Liver (tissue), 9 donors: ENCODE data around the gene ACO2. TPM values are rescaled to one million over a fixed set of nuclear protein-coding genes. Genes with fewer than 3 reads are reported as not detected.

Experiments
- DNase-seq: peaks from one replicate; pipeline ENCODE4 v3.0.0-alpha.2; 2017; ENCODE audit warnings: low spot score
- H3K27ac ChIP-seq, 2 donors: one replicate each; pipeline ENCODE4 v1.7.0; 2013; ENCODE audit warnings: inconsistent platforms in 2 of 2, low read length in 2 of 2, control low read depth in 1 of 2, low read depth in 1 of 2, mild to moderate bottlenecking in 1 of 2
- H3K27me3 ChIP-seq, 4 donors: one replicate each; pipeline versions ENCODE4 v1.6.1 to v1.7.0; 2013; ENCODE audit warnings: low read length in 3 of 4, inconsistent platforms in 1 of 4, mild to moderate bottlenecking in 1 of 4, moderate library complexity in 1 of 4; ENCODE audit not compliant: control insufficient read depth in 4 of 4, insufficient read depth in 4 of 4
- H3K36me3 ChIP-seq, 4 donors: one replicate each; pipeline versions ENCODE4 v1.6.1 to v1.7.0; 2013; ENCODE audit warnings: low read length in 3 of 4, mild to moderate bottlenecking in 3 of 4, low read depth in 1 of 4, moderate library complexity in 1 of 4; ENCODE audit not compliant: control insufficient read depth in 4 of 4, insufficient read depth in 3 of 4
- H3K4me1 ChIP-seq, 4 donors: one replicate each; pipeline versions ENCODE4 v1.6.1 to v1.7.0; 2013; ENCODE audit warnings: low read length in 3 of 4, mild to moderate bottlenecking in 3 of 4, moderate library complexity in 1 of 4; ENCODE audit not compliant: control insufficient read depth in 4 of 4, insufficient read depth in 4 of 4
- H3K4me3 ChIP-seq, 3 donors: one replicate each; pipeline versions ENCODE4 v1.6.1 to v1.7.0; 2013; ENCODE audit warnings: low read length in 3 of 3, control low read depth in 1 of 3, low read depth in 1 of 3, mild to moderate bottlenecking in 1 of 3
- H3K9ac ChIP-seq, 2 donors: one replicate each; pipeline ENCODE4 v1.7.0; 2013; ENCODE audit warnings: low read length in 2 of 2, mild to moderate bottlenecking in 2 of 2, moderate library complexity in 2 of 2, control low read depth in 1 of 2, low read depth in 1 of 2
- H3K9me3 ChIP-seq, 4 donors: one replicate each; pipeline versions ENCODE4 v1.6.1 to v1.7.0; 2013; ENCODE audit warnings: low read length in 3 of 4; ENCODE audit not compliant: control insufficient read depth in 4 of 4
- EGR1 ChIP-seq, 2 donors: IDR thresholded peaks; 2 replicates each; pipeline ENCODE4 v1.6.1; 2016 to 2018; ENCODE audit warnings: antibody characterized with exemption in 2 of 2, low read depth in 2 of 2
- FOXA1 ChIP-seq: IDR thresholded peaks from 2 replicates; pipeline ENCODE4 v1.6.1; 2016; ENCODE audit warnings: antibody characterized with exemption
- FOXA2 ChIP-seq: IDR thresholded peaks from 2 replicates; pipeline ENCODE4 v1.6.1; 2016; ENCODE audit warnings: antibody characterized with exemption
- GABPA ChIP-seq, 2 donors: IDR thresholded peaks in 1 of 2; conservative IDR thresholded peaks in 1 of 2; 2 replicates each; pipeline ENCODE4 v1.6.1; 2016; ENCODE audit warnings: antibody characterized with exemption in 2 of 2, mild to moderate bottlenecking in 1 of 2, moderate library complexity in 1 of 2
- HNF4A ChIP-seq, 2 donors: conservative IDR thresholded peaks; 2 replicates each; pipeline ENCODE4 v1.6.1; 2016; ENCODE audit warnings: antibody characterized with exemption in 2 of 2, mild to moderate bottlenecking in 2 of 2
- HNF4G ChIP-seq: IDR thresholded peaks from 2 replicates; pipeline ENCODE4 v1.6.1; 2016; ENCODE audit warnings: antibody characterized with exemption
- JUND ChIP-seq, 2 donors: IDR thresholded peaks; 2 replicates each; pipeline ENCODE4 v1.6.1; 2016; ENCODE audit warnings: antibody characterized with exemption in 2 of 2
- NR2F2 ChIP-seq: IDR thresholded peaks from 2 replicates; pipeline ENCODE4 v1.6.1; 2016; ENCODE audit warnings: antibody characterized with exemption
- RAD21 ChIP-seq, 2 donors: IDR thresholded peaks; 2 replicates each; pipeline ENCODE4 v1.6.1; 2016; ENCODE audit warnings: antibody characterized with exemption in 2 of 2, mild to moderate bottlenecking in 2 of 2
- RXRA ChIP-seq, 2 donors: IDR thresholded peaks; 2 replicates each; pipeline ENCODE4 v1.6.1; 2017 to 2018; ENCODE audit warnings: antibody characterized with exemption in 2 of 2, mild to moderate bottlenecking in 1 of 2
- SP1 ChIP-seq: IDR thresholded peaks from 2 replicates; pipeline ENCODE4 v1.6.1; 2018; ENCODE audit warnings: antibody characterized with exemption, mild to moderate bottlenecking
- TAF1 ChIP-seq: conservative IDR thresholded peaks from 2 replicates; pipeline ENCODE4 v1.6.1; 2016; ENCODE audit warnings: antibody characterized with exemption, mild to moderate bottlenecking
- YY1 ChIP-seq: IDR thresholded peaks from 2 replicates; pipeline ENCODE4 v1.6.1; 2016; ENCODE audit warnings: antibody characterized with exemption, mild to moderate bottlenecking
- WGBS: extraction: QIAGEN DNeasy Blood & Tissue Kit; methylation state at CpG from one replicate; pipeline ENCODE4 v1.1.7; 2013; 5-methylcytosine and 5-hydroxymethylcytosine counted together
- polyA plus RNA-seq, 2 donors: library from polyadenylated mRNA; stranded (reverse) in 1 of 2; unstranded in 1 of 2; fragments of 200-250 nt in 1 of 2; fragments of >200 nt in 1 of 2; fragmentation: Nextera tagmentation in 1 of 2; extraction: Ambion mirVana in 1 of 2; gene quantifications; one replicate each; pipeline versions ENCODE4 v1.2.1 to v1.2.3, GENCODE V29; 2013 to 2015
- total RNA-seq, 2 donors: library from RNA; depleted of rRNA; stranded (reverse); fragments of >200 nt; gene quantifications; one replicate each; pipeline ENCODE4 v1.2.3, GENCODE V29; 2014
- TF ChIP-seq, protein P1 (sequence below): IDR thresholded peaks from 2 replicates; pipeline ENCODE4 v1.6.1; 2016; ENCODE audit warnings: antibody characterized with exemption, mild to moderate bottlenecking
- TF ChIP-seq, protein P2 (sequence below): IDR thresholded peaks from 2 replicates; pipeline ENCODE4 v1.6.1; 2016; ENCODE audit warnings: antibody characterized with exemption
- TF ChIP-seq, protein P3 (sequence below): fragments of 150-350 bp; IDR thresholded peaks from 2 replicates; pipeline ENCODE4 v1.5.1; 2017; ENCODE audit warnings: improper control_type of control experiment, low read depth, low read length; ENCODE audit not compliant: missing input control
- TF ChIP-seq, protein P4 (sequence below): IDR thresholded peaks from 2 replicates; pipeline ENCODE4 v1.6.1; 2016; ENCODE audit warnings: antibody characterized with exemption
- TF ChIP-seq, protein P5 (sequence below): IDR thresholded peaks from 2 replicates; pipeline ENCODE4 v1.6.1; 2016; ENCODE audit warnings: antibody characterized with exemption
- donor health status: healthy.
- donor health status: healthy.
- donor health status: healthy.
- donor health status: healthy.
- donor health status: healthy.

The ACO2 gene
- total and polyA plus RNA-seq, 4 donors, result 45.3 to 76.1 (median 68.9) TPM

DNA sequence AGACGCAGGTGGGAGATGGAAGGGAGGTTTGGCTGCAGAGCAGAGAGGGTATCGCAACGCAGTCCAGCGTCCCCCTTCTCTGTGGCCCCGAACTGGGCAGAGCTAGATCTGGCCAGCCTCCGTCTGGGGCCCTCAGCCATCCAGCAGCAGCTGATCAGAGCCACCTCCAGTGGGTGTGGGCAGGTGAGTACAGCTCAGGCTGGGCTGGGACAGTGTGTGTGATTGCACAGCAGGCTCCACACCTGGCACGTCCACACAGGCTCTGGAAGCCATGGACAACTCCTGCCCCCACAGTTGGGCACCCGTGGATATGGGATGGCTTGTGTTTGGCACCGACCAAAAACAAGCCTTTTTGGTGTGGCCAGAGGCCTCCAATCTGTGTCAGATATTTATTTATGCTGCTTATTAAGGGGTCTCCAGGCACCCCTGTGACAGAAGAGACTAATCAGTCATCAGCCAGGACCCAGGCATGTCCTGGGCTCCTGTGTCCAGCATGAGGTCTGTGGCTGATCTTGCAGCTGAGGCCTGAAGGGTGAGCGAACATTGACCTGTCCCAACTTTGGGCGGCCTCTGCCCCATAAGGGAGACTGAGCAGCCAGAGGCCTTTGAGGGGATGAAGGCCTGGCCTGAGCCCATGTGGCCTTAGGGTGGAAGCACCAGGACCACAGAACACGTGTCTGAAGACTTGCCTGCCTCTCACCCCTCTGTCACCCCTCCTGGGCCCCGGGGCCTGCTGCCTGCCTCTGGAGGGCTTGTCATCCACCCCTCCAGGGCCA is 56.7 kb downstream of the ACO2 start:
- Histone ChIP-seq H3K27ac (peak overlapping the region; percentile 62 to 68), H3K4me1 (peaks cover 4 to 45% (median 39%) of the 10 kb centered on the region in 4 donors), H3K9me3 (no peaks in the 10 kb centered on the region), H3K27me3 (no peaks in the 10 kb centered on the region), H3K9ac (peak overlapping the region in 1 of 2 donors; percentile 18), H3K4me3 (no peak overlapping the region), H3K36me3 (peaks cover 11 to 54% (median 28%) of the 10 kb centered on the region in 4 donors)
- DNase-seq, result no peak
- 76% methylated on average over 13 of the region's 13 CpGs for WGBS
- TF ChIP-seq RAD21 (IDR thresholded peaks at IDR 0.05), result no peak
- peak in 1 of 2 donors; percentile 16 for TF ChIP-seq HNF4A (conservative IDR thresholded peaks at IDR 0.05)
- peak in 1 of 2 donors; percentile 30 for TF ChIP-seq RXRA (IDR thresholded peaks at IDR 0.05)
- TF ChIP-seq, protein P1, sequence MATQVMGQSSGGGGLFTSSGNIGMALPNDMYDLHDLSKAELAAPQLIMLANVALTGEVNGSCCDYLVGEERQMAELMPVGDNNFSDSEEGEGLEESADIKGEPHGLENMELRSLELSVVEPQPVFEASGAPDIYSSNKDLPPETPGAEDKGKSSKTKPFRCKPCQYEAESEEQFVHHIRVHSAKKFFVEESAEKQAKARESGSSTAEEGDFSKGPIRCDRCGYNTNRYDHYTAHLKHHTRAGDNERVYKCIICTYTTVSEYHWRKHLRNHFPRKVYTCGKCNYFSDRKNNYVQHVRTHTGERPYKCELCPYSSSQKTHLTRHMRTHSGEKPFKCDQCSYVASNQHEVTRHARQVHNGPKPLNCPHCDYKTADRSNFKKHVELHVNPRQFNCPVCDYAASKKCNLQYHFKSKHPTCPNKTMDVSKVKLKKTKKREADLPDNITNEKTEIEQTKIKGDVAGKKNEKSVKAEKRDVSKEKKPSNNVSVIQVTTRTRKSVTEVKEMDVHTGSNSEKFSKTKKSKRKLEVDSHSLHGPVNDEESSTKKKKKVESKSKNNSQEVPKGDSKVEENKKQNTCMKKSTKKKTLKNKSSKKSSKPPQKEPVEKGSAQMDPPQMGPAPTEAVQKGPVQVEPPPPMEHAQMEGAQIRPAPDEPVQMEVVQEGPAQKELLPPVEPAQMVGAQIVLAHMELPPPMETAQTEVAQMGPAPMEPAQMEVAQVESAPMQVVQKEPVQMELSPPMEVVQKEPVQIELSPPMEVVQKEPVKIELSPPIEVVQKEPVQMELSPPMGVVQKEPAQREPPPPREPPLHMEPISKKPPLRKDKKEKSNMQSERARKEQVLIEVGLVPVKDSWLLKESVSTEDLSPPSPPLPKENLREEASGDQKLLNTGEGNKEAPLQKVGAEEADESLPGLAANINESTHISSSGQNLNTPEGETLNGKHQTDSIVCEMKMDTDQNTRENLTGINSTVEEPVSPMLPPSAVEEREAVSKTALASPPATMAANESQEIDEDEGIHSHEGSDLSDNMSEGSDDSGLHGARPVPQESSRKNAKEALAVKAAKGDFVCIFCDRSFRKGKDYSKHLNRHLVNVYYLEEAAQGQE, result no peak

DNA sequence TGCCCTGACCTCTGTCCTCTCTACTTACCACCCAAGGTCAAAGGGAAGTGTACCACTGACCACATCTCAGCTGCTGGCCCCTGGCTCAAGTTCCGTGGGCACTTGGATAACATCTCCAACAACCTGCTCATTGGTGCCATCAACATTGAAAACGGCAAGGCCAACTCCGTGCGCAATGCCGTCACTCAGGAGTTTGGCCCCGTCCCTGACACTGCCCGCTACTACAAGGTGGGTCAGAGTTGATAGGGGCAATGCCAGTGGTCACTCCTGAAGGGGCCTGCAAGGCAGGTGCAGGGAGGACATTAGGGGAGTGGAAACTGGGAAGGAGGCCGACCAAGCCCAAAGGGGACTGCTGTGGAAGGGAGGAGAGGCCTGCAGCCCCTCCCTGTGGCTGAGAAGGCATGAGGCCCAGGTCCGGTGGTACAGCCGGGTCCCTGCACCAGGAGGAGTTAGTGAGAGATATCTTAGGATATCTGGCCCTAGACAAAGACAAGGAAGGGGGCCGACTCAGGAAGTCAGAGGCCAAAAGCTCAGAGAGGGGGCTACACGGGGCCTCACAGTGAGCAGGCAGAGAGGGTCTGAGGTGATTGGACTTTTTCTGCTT is 57.4 kb downstream of the ACO2 start:
- H3K27ac ChIP-seq, result peak overlapping the region; percentile 50 to 62
- H3K9ac ChIP-seq, result no peak overlapping the region
- no peak for DNase-seq
- H3K4me1 ChIP-seq, result peaks cover 4 to 45% (median 39%) of the 10 kb centered on the region in 4 donors
- H3K9me3 ChIP-seq, result no peaks in the 10 kb centered on the region
- no peaks in the 10 kb centered on the region for H3K27me3 ChIP-seq
- H3K36me3 ChIP-seq, result peaks cover 16 to 58% (median 28%) of the 10 kb centered on the region in 4 donors
- H3K4me3 ChIP-seq, result no peak overlapping the region
- WGBS, result 61% methylated on average over 12 of the region's 12 CpGs
- TF ChIP-seq FOXA1 (no peak), HNF4G (no peak), EGR1 (IDR thresholded peaks at IDR 0.05; ENCODE audit: low read depth in 2 of 2) (no peak), YY1 (no peak), GABPA (IDR thresholded peaks at IDR 0.05 in 1 of 2, conservative IDR thresholded peaks at IDR 0.05 in 1 of 2) (no peak), FOXA2 (no peak), RAD21 (IDR thresholded peaks at IDR 0.05) (no peak), NR2F2 (no peak), TAF1 (no peak), JUND (IDR thresholded peaks at IDR 0.05) (no peak), RXRA (IDR thresholded peaks at IDR 0.05) (no peak), SP1 (no peak), HNF4A (conservative IDR thresholded peaks at IDR 0.05) (no peak)
- TF ChIP-seq, protein P2, sequence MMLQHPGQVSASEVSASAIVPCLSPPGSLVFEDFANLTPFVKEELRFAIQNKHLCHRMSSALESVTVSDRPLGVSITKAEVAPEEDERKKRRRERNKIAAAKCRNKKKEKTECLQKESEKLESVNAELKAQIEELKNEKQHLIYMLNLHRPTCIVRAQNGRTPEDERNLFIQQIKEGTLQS, result no peak
- TF ChIP-seq, protein P3, sequence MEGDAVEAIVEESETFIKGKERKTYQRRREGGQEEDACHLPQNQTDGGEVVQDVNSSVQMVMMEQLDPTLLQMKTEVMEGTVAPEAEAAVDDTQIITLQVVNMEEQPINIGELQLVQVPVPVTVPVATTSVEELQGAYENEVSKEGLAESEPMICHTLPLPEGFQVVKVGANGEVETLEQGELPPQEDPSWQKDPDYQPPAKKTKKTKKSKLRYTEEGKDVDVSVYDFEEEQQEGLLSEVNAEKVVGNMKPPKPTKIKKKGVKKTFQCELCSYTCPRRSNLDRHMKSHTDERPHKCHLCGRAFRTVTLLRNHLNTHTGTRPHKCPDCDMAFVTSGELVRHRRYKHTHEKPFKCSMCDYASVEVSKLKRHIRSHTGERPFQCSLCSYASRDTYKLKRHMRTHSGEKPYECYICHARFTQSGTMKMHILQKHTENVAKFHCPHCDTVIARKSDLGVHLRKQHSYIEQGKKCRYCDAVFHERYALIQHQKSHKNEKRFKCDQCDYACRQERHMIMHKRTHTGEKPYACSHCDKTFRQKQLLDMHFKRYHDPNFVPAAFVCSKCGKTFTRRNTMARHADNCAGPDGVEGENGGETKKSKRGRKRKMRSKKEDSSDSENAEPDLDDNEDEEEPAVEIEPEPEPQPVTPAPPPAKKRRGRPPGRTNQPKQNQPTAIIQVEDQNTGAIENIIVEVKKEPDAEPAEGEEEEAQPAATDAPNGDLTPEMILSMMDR, result no peak
- TF ChIP-seq, protein P1, result no peak
- TF ChIP-seq, protein P4, sequence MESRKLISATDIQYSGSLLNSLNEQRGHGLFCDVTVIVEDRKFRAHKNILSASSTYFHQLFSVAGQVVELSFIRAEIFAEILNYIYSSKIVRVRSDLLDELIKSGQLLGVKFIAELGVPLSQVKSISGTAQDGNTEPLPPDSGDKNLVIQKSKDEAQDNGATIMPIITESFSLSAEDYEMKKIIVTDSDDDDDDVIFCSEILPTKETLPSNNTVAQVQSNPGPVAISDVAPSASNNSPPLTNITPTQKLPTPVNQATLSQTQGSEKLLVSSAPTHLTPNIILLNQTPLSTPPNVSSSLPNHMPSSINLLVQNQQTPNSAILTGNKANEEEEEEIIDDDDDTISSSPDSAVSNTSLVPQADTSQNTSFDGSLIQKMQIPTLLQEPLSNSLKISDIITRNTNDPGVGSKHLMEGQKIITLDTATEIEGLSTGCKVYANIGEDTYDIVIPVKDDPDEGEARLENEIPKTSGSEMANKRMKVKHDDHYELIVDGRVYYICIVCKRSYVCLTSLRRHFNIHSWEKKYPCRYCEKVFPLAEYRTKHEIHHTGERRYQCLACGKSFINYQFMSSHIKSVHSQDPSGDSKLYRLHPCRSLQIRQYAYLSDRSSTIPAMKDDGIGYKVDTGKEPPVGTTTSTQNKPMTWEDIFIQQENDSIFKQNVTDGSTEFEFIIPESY, result no peak
- TF ChIP-seq, protein P5, sequence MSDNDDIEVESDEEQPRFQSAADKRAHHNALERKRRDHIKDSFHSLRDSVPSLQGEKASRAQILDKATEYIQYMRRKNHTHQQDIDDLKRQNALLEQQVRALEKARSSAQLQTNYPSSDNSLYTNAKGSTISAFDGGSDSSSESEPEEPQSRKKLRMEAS, result no peak
